ENCODE measurements around the gene SF3B1. TPM values are rescaled to one million over a fixed set of nuclear protein-coding genes. Genes with fewer than 3 reads are reported as not detected.
"Not testable (repeated sequence)": the region's sequence is repeated elsewhere in the genome, so short reads cannot be mapped to it uniquely, and the experiment has no call there.

Gene SF3B1, protein sequence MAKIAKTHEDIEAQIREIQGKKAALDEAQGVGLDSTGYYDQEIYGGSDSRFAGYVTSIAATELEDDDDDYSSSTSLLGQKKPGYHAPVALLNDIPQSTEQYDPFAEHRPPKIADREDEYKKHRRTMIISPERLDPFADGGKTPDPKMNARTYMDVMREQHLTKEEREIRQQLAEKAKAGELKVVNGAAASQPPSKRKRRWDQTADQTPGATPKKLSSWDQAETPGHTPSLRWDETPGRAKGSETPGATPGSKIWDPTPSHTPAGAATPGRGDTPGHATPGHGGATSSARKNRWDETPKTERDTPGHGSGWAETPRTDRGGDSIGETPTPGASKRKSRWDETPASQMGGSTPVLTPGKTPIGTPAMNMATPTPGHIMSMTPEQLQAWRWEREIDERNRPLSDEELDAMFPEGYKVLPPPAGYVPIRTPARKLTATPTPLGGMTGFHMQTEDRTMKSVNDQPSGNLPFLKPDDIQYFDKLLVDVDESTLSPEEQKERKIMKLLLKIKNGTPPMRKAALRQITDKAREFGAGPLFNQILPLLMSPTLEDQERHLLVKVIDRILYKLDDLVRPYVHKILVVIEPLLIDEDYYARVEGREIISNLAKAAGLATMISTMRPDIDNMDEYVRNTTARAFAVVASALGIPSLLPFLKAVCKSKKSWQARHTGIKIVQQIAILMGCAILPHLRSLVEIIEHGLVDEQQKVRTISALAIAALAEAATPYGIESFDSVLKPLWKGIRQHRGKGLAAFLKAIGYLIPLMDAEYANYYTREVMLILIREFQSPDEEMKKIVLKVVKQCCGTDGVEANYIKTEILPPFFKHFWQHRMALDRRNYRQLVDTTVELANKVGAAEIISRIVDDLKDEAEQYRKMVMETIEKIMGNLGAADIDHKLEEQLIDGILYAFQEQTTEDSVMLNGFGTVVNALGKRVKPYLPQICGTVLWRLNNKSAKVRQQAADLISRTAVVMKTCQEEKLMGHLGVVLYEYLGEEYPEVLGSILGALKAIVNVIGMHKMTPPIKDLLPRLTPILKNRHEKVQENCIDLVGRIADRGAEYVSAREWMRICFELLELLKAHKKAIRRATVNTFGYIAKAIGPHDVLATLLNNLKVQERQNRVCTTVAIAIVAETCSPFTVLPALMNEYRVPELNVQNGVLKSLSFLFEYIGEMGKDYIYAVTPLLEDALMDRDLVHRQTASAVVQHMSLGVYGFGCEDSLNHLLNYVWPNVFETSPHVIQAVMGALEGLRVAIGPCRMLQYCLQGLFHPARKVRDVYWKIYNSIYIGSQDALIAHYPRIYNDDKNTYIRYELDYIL
- 100 to 1,000 TPM; 468 to 579 (median 497) TPM for total RNA-seq
- 497 TPM for total RNA-seq (2013)
- total RNA-seq = 666 to 1,463 (median 1,018) reads per million in 29 experiments

DNA sequence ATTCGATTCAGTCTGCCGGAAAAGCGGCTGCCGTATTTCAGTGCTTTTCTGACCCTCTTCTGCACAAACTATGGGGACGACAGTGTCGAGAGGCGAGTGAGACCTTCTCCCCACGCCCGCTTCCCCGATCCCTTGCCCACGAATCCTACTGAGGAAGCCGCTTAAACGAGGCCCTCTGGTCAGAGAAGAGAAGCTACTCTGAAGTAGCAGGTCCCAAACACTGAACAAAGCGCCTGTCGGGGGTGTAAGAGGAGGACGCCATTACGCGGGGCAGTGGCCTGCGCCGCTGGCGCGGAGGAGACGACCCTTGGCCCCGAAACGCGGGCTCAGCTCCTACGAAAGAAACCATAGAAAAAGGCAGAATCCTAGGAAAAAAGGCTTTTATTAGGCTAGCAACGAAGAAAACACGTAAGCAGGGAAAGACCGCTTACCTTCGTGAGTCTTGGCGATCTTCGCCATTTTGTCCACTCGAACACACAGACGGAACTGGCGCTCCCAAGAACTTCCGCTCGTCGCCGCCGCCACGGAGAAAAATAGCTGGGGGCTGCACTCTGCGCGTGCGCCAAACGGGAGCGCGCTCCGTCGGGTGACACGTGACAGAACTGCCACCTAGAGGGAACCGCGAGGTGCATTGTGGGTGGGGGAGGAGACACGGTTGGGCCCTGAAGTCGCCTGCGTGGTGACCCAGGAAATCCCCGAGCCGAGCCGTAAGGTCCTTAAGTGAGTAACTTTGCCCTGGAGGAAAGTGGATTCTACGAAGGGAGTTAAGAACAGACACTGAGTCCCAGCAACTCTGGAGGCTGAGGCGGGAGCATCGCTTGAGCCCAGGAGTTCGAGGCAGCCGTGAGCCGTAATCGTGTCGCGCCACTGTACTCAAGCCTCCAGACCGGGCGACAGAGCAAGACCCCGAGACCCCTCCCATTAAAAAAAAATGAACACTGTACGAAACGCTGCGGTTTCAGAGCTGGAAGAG lies at the start of gene SF3B1:
Gene SF3B1 (minus strand): TSS at position 488 of the 973 bp plus-strand sequence. CDS start 29 bp downstream, at position 459.
- Mint-ChIP-seq H3K36me3 (peaks cover 6% of the 10 kb centered on the region), H3K27me3 (no peaks in the 10 kb centered on the region), H3K27ac (peak within 1 kb of the TSS; percentile 100), H3K9me3 (no peaks in the 10 kb centered on the region), H3K4me3 (peak within 1 kb of the TSS; percentile 94 to 99 (median 99)), H3K4me1 (peaks cover 55 to 58% (median 55%) of the 10 kb centered on the region in 3 donors)
- peaks cover 30 to 31% of the 10 kb centered on the region in 2 experiments for H3K4me1 ChIP-seq (ENCODE audit: control insufficient read depth in 1 of 2, extremely low read depth in 1 of 2, insufficient read depth in 2 of 2, low read length in 2 of 2)
- no peaks in the 10 kb centered on the region for H3K36me3 ChIP-seq (ENCODE audit: control insufficient read depth in 2 of 2, extremely low read depth in 1 of 2, insufficient read depth in 1 of 2, low read length in 1 of 2)
- peak within 1 kb of the TSS; percentile 79 to 100 for H3K4me3 ChIP-seq (ENCODE audit: control insufficient read depth in 1 of 2, extremely low read depth in 1 of 2, low read length in 1 of 2)
- ATAC-seq (replicated peaks in 1 of 4) (peak; percentile 94 to 97 (median 95)), DNase-seq (peak; percentile 97 to 100 (median 99))
- 0% methylated on average over 71 of the region's 74 CpGs for WGBS (ENCODE audit: insufficient coverage)
- no peaks in the 10 kb centered on the region for H3K27me3 ChIP-seq (replicated peaks in 1 of 2; ENCODE audit: control insufficient read depth in 2 of 2, extremely low read depth in 1 of 2, insufficient read depth in 2 of 2, low read length in 1 of 2)
- H3K9me3 ChIP-seq = no peaks in the 10 kb centered on the region
- peak within 1 kb of the TSS; percentile 99 for H3K27ac ChIP-seq (ENCODE audit: low read length)
- ChIA-PET CTCF (interaction anchor here (0.6 to 1.5 kb wide), 4 partner anchors 11 to 165 kb away, joined by 3 to 10 read pairs (median 3); partner anchors contain the start of gene COQ10B (in 1 of the 2)), POLR2A (interaction anchor here (0.5 to 4.3 kb wide), 18 partner anchors 9 to 550 kb away, joined by 3 to 75 read pairs (median 3); partner anchors contain the start of genes COQ10B (in 2 of the 2), HSPD1 (in 2 of the 2) and HSPE1 (in 2 of the 2))

DNA sequence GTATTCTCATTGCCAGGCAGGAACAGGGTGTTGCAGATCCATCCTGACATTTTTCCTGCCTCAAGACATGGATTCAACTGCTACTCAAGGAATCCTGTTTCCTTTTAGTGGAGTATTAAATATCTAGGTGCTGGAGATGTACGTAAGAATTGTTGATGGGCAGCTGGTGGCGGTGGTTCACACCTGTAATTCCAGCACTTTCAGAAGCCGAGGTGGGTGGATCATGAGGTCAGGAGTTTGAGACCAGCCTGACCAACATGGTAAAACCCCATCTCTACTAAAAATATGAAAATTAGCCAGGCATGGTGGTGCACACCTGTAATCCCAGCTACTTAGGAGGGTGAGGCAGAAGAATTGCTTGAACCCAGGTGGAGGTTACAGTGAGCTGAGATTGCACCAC lies 49.4 kb upstream of the SF3B1 start:
- no CpG with 5 or more reads among the region's 3 CpGs for WGBS (ENCODE audit: insufficient coverage)
- H3K9me3 ChIP-seq; H3K27me3 Mint-ChIP-seq; H3K4me1 Mint-ChIP-seq; H3K27ac ChIP-seq (ENCODE audit: low read length); H3K27ac Mint-ChIP-seq; H3K4me1 ChIP-seq (ENCODE audit: control insufficient read depth in 1 of 2, extremely low read depth in 1 of 2, insufficient read depth in 2 of 2, low read length in 2 of 2); H3K9me3 Mint-ChIP-seq; POLR2A ChIA-PET; H3K27me3 ChIP-seq (replicated peaks in 1 of 2; ENCODE audit: control insufficient read depth in 2 of 2, extremely low read depth in 1 of 2, insufficient read depth in 2 of 2, low read length in 1 of 2); DNase-seq; H3K4me3 Mint-ChIP-seq; H3K4me3 ChIP-seq (ENCODE audit: control insufficient read depth in 1 of 2, extremely low read depth in 1 of 2, low read length in 1 of 2); ATAC-seq (replicated peaks in 1 of 4): not testable (repeated sequence)
- H3K36me3 Mint-ChIP-seq = peaks cover 55% of the 10 kb centered on the region
- peaks cover 17 to 41% of the 10 kb centered on the region in 2 donors for H3K36me3 ChIP-seq (ENCODE audit: control insufficient read depth in 2 of 2, extremely low read depth in 1 of 2, insufficient read depth in 1 of 2, low read length in 1 of 2)
- CTCF ChIA-PET = interaction anchor here in 1 of 2 donors (0.6 kb wide), 1 partner anchor 31 kb away, joined by 4 read pairs; no protein-coding TSS in a partner anchor

DNA sequence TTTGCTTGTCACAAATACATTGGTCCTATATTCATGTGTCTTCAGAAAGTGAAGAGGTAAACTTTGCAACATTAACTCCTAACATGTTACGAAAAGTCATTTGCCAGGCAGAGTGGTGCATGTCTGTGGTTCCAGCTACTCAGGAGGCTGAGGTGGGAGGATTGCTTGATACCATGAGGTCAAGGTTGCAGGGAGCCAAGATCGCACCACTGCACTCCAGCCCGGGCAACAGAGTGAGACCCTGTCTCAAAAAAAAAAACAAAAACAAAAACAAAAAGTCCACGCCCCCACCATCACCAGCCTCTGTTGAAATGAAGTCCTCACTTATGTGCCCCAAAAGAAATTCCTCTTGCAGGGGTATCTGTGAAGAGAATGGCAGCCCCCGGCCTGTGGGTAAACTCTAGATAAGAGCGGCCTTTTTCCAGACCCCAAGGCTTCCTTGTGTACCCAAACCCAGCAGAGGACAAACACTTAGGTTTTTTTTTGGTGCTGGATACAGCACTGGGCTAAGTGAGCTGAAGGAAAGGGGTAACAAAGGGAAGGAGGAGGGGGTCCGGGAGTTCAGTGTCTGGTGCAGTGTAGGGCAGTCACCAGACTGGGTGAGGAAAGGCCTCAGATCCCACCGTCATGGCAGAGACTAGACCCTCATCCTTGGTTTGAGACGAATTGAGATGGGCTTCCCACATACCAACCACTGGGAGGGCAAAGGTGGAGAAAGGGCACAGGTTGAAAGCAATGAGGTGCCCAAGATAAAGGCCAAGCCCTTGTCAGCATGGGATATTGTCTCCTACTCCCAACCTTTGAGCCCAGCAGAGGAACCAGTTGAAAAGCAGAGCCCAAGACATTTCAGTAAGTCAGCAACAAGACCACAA lies 45.6 kb upstream of the SF3B1 start:
- no peak overlapping the region for H3K4me3 ChIP-seq (ENCODE audit: control insufficient read depth in 1 of 2, extremely low read depth in 1 of 2, low read length in 1 of 2)
- Mint-ChIP-seq H3K36me3 (peaks cover 49% of the 10 kb centered on the region), H3K27ac (peak overlapping the region in 1 of 2 donors; percentile 39), H3K27me3 (no peaks in the 10 kb centered on the region), H3K9me3 (peaks cover 0 to 4% (median 0%) of the 10 kb centered on the region in 3 donors), H3K4me3 (no peak overlapping the region), H3K4me1 (no peaks in the 10 kb centered on the region)
- H3K27ac ChIP-seq (ENCODE audit: low read length) = no peak overlapping the region
- CTCF ChIA-PET = no interaction called here
- ATAC-seq (replicated peaks in 1 of 4) = peak in 1 of 4 experiments; percentile 26
- no peaks in the 10 kb centered on the region for H3K27me3 ChIP-seq (replicated peaks in 1 of 2; ENCODE audit: control insufficient read depth in 2 of 2, extremely low read depth in 1 of 2, insufficient read depth in 2 of 2, low read length in 1 of 2)
- peaks cover 12 to 44% of the 10 kb centered on the region in 2 donors for H3K36me3 ChIP-seq (ENCODE audit: control insufficient read depth in 2 of 2, extremely low read depth in 1 of 2, insufficient read depth in 1 of 2, low read length in 1 of 2)
- H3K9me3 ChIP-seq = no peaks in the 10 kb centered on the region
- no CpG with 5 or more reads among the region's 9 CpGs for WGBS (ENCODE audit: insufficient coverage)
- no peak for DNase-seq
- no peaks in the 10 kb centered on the region for H3K4me1 ChIP-seq (ENCODE audit: control insufficient read depth in 1 of 2, extremely low read depth in 1 of 2, insufficient read depth in 2 of 2, low read length in 2 of 2)
- POLR2A ChIA-PET = interaction anchor here (0.5 to 0.7 kb wide), 3 partner anchors 8 to 30 kb away, joined by 3 to 5 read pairs (median 4); no protein-coding TSS in a partner anchor

GRCh38 chr2:197477797-197478196 lies 43.0 kb upstream of the SF3B1 start:
- ChIA-PET CTCF (interaction anchor here in 1 of 2 donors (0.5 kb wide), 1 partner anchor 55 kb away, joined by 3 read pairs; no protein-coding TSS in a partner anchor), POLR2A (interaction anchor here in 1 of 2 donors (1.3 kb wide), 1 partner anchor 20 kb away, joined by 8 read pairs; no protein-coding TSS in a partner anchor)
- Histone ChIP-seq H3K9me3 (no peaks in the 10 kb centered on the region), H3K4me3 (ENCODE audit: control insufficient read depth in 1 of 2, extremely low read depth in 1 of 2, low read length in 1 of 2) (no peak overlapping the region), H3K4me1 (ENCODE audit: control insufficient read depth in 1 of 2, extremely low read depth in 1 of 2, insufficient read depth in 2 of 2, low read length in 2 of 2) (no peaks in the 10 kb centered on the region), H3K27me3 (replicated peaks in 1 of 2; ENCODE audit: control insufficient read depth in 2 of 2, extremely low read depth in 1 of 2, insufficient read depth in 2 of 2, low read length in 1 of 2) (no peaks in the 10 kb centered on the region), H3K27ac (ENCODE audit: low read length) (no peak overlapping the region), H3K36me3 (ENCODE audit: control insufficient read depth in 2 of 2, extremely low read depth in 1 of 2, insufficient read depth in 1 of 2, low read length in 1 of 2) (peaks cover 8 to 60% of the 10 kb centered on the region in 2 donors)
- H3K4me3 Mint-ChIP-seq = no peak overlapping the region
- no peaks in the 10 kb centered on the region for H3K27me3 Mint-ChIP-seq
- DNase-seq (no peak), ATAC-seq (replicated peaks in 1 of 4) (no peak)
- H3K9me3 Mint-ChIP-seq = no peaks in the 10 kb centered on the region
- no peaks in the 10 kb centered on the region for H3K4me1 Mint-ChIP-seq
- peaks cover 51% of the 10 kb centered on the region for H3K36me3 Mint-ChIP-seq
- H3K27ac Mint-ChIP-seq = peak overlapping the region in 1 of 2 donors; percentile 29
- WGBS (ENCODE audit: insufficient coverage) = no CpG with 5 or more reads among the region's 3 CpGs
